Epithelial cell of esophagus (primary cell): ENCODE results near the gene TSPAN7.

Source experiments
- DNase-seq: peaks from one replicate; pipeline ENCODE4 v3.0.0; 2010; ENCODE audit warnings: low read depth
- H3K4me3 ChIP-seq: 2 replicates; pipeline ENCODE4 v1.5.1; 2011; ENCODE audit warnings: mild to moderate bottlenecking, low read length, control low read depth
- TF ChIP-seq, protein P1 (sequence below): IDR thresholded peaks from 2 replicates; pipeline ENCODE4 v1.5.1; 2011; ENCODE audit warnings: low read depth, mild to moderate bottlenecking, low read length, control low read depth, inconsistent platforms; ENCODE audit not compliant: insufficient read depth; ENCODE audit errors: missing control alignments

The TSPAN7 gene

DNA sequence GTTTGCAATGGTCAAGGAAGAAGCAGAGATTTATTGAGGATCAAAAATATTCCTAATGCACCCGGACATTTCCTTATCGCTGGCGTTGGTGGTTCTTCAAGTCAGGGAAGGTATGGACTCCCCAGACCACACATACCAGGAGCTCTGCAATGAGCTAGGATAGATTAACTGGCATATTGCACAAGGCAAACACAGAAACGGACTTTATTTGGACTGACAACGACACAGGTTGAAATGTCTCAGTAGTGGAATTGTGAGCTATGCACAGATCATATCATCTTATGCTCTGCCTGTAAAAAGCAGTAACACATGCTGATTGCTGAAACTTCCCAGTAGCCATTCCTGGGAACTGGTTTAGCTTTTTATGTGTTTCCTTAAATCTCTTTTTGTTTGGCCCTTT lies 1.7 kb downstream of the TSPAN7 start:
- H3K4me3 ChIP-seq: no peak overlapping the region
- DNase-seq: no peak
- TF ChIP-seq, protein P1, sequence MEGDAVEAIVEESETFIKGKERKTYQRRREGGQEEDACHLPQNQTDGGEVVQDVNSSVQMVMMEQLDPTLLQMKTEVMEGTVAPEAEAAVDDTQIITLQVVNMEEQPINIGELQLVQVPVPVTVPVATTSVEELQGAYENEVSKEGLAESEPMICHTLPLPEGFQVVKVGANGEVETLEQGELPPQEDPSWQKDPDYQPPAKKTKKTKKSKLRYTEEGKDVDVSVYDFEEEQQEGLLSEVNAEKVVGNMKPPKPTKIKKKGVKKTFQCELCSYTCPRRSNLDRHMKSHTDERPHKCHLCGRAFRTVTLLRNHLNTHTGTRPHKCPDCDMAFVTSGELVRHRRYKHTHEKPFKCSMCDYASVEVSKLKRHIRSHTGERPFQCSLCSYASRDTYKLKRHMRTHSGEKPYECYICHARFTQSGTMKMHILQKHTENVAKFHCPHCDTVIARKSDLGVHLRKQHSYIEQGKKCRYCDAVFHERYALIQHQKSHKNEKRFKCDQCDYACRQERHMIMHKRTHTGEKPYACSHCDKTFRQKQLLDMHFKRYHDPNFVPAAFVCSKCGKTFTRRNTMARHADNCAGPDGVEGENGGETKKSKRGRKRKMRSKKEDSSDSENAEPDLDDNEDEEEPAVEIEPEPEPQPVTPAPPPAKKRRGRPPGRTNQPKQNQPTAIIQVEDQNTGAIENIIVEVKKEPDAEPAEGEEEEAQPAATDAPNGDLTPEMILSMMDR: no peak

DNA sequence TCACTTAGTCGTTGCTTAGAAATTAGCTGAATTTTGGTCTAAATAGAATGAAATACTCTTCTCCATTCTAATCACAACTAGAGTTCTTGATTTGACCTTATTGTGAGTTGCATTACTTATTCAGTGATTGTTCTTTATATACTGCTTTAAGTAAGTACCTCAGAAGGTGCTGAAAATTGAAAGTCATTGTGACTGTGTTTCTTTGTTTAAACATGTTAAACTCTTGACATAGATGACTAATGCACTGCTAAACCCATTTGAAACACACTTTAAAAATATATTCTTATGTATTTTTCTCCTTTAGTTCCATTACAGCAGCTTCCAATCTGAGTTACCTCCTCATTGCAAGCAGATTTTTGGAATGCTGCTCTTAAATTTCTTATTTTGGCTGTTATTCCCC lies 9.1 kb downstream of the TSPAN7 start:
- DNase-seq: peak; percentile 66
- TF ChIP-seq, protein P1: no peak
- no peak overlapping the region for H3K4me3 ChIP-seq

DNA sequence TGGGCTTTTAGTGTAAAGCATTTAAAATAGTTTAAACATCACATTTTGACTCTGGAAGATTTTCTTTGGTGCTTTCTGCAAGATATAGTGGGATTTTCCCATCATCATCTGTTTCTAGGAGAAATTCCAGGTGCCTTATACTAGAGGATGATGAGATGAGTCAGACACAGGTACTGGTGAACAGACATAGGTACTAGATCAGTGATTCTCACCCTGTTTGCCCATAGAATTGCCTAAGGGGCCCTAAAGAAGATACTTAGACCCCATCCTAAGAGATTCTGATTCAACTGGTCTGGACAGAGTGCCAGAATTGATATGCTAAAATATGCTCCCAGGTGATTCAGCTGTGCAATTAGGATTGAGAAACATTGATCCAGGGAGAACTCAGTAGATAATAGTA lies 9.7 kb downstream of the TSPAN7 start:
- TF ChIP-seq, protein P1: no peak
- peak; percentile 68 for DNase-seq

DNA sequence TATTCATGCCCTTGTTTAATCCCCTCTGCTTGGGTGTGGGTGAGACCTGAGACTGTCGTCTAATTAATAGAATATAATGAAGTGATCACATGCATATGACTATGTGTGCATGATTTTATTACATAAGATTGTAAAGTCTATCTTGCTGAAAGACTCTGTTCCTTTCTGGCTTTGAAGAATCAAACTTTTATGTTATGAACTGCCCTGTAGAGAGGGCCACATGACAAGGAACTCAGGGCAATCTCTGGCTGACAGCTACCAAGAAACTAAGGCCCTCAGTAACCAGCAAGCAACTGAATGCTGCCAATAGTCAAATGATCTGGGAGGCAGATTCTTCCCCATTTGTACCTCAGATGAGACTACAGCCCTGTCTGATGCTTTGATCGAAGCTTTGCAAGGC lies 13.5 kb downstream of the TSPAN7 start:
- TF ChIP-seq, protein P1: no peak
- no peak overlapping the region for H3K4me3 ChIP-seq
- no peak for DNase-seq

More for the DNA sequence above, 9.7 kb downstream of the TSPAN7 start:
- H3K4me3 ChIP-seq: no peak overlapping the region

DNA sequence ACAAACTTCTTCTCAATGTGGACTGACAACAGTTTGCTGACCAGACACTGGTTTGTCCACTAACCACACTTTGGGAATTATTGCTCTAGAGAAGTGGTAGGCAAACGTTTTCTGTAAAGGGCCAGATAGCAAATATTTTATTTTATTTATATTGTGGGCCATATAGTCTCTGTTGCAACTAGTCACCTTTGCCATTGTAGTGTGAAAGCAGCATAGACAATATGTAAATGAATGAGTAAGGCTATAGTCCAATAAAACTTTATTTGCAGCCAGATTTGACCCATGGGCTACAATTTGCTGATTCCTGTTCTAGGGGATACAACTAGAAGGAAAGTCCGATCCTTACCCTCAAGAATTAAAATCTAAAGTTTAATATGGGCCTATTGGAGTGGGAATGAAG lies 14.5 kb downstream of the TSPAN7 start:
- no peak for DNase-seq
- H3K4me3 ChIP-seq: no peak overlapping the region
- TF ChIP-seq, protein P1: no peak

DNA sequence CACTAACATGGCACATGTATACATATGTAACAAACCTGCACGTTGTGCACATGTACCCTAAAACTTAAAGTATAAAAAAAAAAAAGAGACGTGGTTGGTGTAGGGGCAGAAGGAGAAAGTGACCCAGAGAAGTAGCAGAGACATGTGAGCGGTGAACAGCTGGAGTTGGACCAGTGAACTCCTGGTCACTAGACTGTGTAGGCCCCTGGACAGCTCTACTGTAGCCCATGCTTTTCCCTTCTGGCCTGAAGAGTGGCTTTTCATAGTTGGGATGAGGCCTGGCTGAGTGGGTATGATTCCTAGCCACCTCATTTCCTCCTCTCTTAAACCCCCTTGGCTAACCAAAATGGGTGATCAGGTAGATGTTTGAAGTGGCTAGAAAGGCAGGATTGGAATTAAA lies 16.4 kb downstream of the TSPAN7 start:
- no peak for DNase-seq
- TF ChIP-seq, protein P1: no peak
- no peak overlapping the region for H3K4me3 ChIP-seq

DNA sequence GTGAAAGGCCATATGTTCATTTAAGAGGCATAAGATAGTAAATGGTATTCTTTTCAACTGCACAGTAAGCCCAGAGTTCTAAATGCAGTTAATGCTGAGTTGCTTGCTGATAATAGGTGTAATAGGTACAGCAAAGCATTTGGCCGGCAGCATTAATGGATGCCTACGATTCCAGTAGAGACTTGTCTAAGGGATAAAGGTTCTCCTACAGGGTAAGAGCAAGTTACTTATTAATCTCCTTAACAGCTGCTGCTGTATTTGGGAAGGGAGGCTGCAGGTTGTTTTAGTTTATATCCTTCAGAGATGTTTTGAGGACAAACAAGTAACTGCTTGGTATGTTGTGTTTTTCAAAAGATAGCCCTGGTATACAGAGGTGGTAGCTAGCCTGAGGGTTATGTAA lies 16.8 kb downstream of the TSPAN7 start:
- TF ChIP-seq, protein P1: no peak

More for the DNA sequence above, 16.8 kb downstream of the TSPAN7 start:
- no peak overlapping the region for H3K4me3 ChIP-seq
- DNase-seq: peak; percentile 20
